Esophagus muscularis mucosa (tissue), 4 donors: ENCODE data around the gene WDR20. TPM values are rescaled to one million over a fixed set of nuclear protein-coding genes. Genes with fewer than 3 reads are reported as not detected.

ENCODE experiments used
- DNase-seq: peaks from one replicate; pipeline ENCODE4 v3.0.0-alpha.2; 2017; ENCODE audit errors: extremely low spot score
- H3K27ac ChIP-seq, 4 donors: fragments of 200-600 bp; sonication (generic); replicated peaks in 1 of 4; 1 replicate in 3 of 4; 2 replicates in 1 of 4; pipeline ENCODE4 v1.5.1; 2016 to 2019; ENCODE audit warnings: mild to moderate bottlenecking in 1 of 4
- H3K27me3 ChIP-seq, 4 donors: fragments of 200-600 bp; sonication (generic); one replicate each; pipeline versions ENCODE4 v1.5.1 to v1.6.0; 2016 to 2019
- H3K36me3 ChIP-seq, 4 donors: fragments of 200-600 bp; sonication (generic); one replicate each; pipeline ENCODE4 v1.5.1; 2016 to 2019
- H3K4me1 ChIP-seq, 4 donors: fragments of 200-600 bp; sonication (generic); one replicate each; pipeline ENCODE4 v1.5.1; 2016 to 2019
- H3K4me3 ChIP-seq, 4 donors: fragments of 200-600 bp; sonication (generic); 1 replicate in 2 of 4; 2 replicates in 2 of 4; pipeline ENCODE4 v1.5.1; 2016 to 2019; ENCODE audit warnings: mild to moderate bottlenecking in 4 of 4, moderate library complexity in 1 of 4
- H3K9me3 ChIP-seq, 4 donors: fragments of 200-600 bp; sonication (generic); 1 replicate in 3 of 4; 2 replicates in 1 of 4; pipeline ENCODE4 v1.5.1; 2016 to 2019
- EP300 ChIP-seq: sonication (generic); formaldehyde crosslinking; IDR thresholded peaks from one replicate; pipeline ENCODE4 v1.6.1; 2017; ENCODE audit warnings: antibody characterized with exemption
- POLR2A ChIP-seq: fragments of 450-650 bp; IDR thresholded peaks from one replicate; pipeline ENCODE4 v1.6.1; 2017; ENCODE audit warnings: antibody characterized with exemption, moderate library complexity, mild to moderate bottlenecking, low read depth
- POLR2AphosphoS5 ChIP-seq, 2 donors: sonication (generic); formaldehyde crosslinking; IDR thresholded peaks; one replicate each; pipeline ENCODE4 v1.6.1; 2017; ENCODE audit warnings: antibody characterized with exemption in 2 of 2
- WGBS: methylation state at CpG from one replicate; pipeline ENCODE4 v1.1.5; 2018; 5-methylcytosine and 5-hydroxymethylcytosine counted together
- intact Hi-C: fragments of 100-400 bp; cut with DNase I; formaldehyde crosslinking; loops from one replicate; pipeline ENCODE4 v1.15.1; 2023
- total RNA-seq, 4 donors: library from RNA; depleted of rRNA; stranded (reverse); fragments of >200 nt; gene quantifications; one replicate each; pipeline versions ENCODE4 v1.1.0 to v1.2.1, GENCODE V29; 2016
- TF ChIP-seq, protein P1 (sequence below), 3 experiments: fragments of 200-600 bp in 2 of 3; fragments of 450-650 bp in 1 of 3; sonication (generic) in 2 of 3; IDR thresholded peaks; one replicate each; pipeline ENCODE4 v1.5.1; 2017 to 2019; ENCODE audit warnings: antibody characterized with exemption in 3 of 3, mild to moderate bottlenecking in 2 of 3, moderate library complexity in 1 of 3

WDR20 gene
- total RNA-seq, 4 donors from 2014 or later: 16.6 to 26.6 (median 22.3) TPM

DNA sequence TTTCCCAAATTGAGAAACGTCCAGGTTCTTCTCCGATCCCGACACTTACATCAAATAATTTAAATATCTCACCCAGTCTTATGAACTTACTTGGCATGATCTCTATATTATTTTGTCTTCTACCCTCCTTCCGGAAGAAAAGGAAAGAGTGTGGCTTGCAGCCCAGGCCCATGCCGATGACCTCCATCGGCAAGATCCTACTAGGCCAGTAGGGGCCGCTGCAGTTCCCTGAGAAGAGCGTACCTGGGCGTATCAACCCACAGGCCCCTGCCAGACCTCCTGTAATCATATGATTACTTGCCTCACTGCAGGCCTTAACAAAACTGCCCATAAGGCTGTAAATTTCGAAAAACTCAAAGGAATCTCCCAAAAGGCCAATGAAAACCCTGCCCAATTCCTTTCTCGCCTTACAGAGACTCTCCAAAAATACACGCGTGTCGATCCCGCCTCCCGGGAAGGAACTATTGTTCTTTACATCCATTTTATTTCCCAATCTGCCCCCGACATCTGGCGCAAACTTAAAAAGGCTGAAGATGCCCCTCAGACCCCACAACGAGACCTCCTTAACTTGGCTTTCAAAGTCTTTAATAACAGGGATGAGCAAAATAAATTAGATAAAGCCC lies 95.7 kb downstream of the WDR20 start:
- Histone ChIP-seq H3K27me3 (no peaks in the 10 kb centered on the region), H3K9me3 (no peaks in the 10 kb centered on the region), H3K36me3 (peaks cover 4 to 32% (median 28%) of the 10 kb centered on the region in 4 donors), H3K4me1 (peaks cover 8 to 16% (median 10%) of the 10 kb centered on the region in 4 donors), H3K4me3 (peak overlapping the region; percentile 27 to 41 (median 30)), H3K27ac (peak overlapping the region in 2 of 4 donors; percentile 33 to 39)
- DNase-seq: no peak
- TF ChIP-seq, protein P1, sequence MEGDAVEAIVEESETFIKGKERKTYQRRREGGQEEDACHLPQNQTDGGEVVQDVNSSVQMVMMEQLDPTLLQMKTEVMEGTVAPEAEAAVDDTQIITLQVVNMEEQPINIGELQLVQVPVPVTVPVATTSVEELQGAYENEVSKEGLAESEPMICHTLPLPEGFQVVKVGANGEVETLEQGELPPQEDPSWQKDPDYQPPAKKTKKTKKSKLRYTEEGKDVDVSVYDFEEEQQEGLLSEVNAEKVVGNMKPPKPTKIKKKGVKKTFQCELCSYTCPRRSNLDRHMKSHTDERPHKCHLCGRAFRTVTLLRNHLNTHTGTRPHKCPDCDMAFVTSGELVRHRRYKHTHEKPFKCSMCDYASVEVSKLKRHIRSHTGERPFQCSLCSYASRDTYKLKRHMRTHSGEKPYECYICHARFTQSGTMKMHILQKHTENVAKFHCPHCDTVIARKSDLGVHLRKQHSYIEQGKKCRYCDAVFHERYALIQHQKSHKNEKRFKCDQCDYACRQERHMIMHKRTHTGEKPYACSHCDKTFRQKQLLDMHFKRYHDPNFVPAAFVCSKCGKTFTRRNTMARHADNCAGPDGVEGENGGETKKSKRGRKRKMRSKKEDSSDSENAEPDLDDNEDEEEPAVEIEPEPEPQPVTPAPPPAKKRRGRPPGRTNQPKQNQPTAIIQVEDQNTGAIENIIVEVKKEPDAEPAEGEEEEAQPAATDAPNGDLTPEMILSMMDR (IDR thresholded peaks at IDR 0.05): peak; percentile 81 to 89 (median 87)
- TF ChIP-seq POLR2A: no peak
- TF ChIP-seq POLR2AphosphoS5 (IDR thresholded peaks at IDR 0.05): peak; percentile 23 to 78
- intact Hi-C loops: loop anchor here (2.0 to 5.0 kb wide), 2 partner anchors 79 to 287 kb away; no protein-coding TSS in a partner anchor
- WGBS: 43% methylated on average over 19 of the region's 19 CpGs

DNA sequence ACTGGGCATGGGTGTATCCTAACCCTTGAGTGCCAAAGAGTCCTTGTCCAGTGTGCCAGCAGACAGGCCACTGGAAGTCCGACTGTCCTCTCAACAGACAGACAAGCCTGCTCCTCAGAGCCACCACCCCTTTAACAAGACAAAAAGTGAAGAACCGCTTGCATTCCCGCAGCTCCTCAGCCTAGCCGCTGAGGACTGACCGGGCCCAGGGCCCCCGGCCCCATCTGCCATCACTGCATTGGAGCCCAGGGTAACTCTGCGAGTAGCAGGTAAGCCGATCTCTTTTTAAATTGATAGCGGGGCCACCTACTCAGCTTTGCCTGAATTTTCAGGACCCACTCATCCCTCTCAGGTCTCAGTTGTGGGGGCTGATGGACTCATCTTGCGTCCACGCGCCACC lies 96.3 kb downstream of the WDR20 start:
- peak overlapping the region in 2 of 4 donors; percentile 33 to 39 for H3K27ac ChIP-seq
- H3K4me3 ChIP-seq: no peak overlapping the region
- H3K36me3 ChIP-seq: peaks cover 2 to 25% (median 21%) of the 10 kb centered on the region in 4 donors
- 98% methylated on average over 9 of the region's 12 CpGs for WGBS
- intact Hi-C loops: loop anchor here (5.0 kb wide), 1 partner anchor 286 kb away; no protein-coding TSS in a partner anchor
- H3K9me3 ChIP-seq: no peaks in the 10 kb centered on the region
- DNase-seq: no peak
- H3K4me1 ChIP-seq: peaks cover 8 to 16% (median 10%) of the 10 kb centered on the region in 4 donors
- TF ChIP-seq, protein P1 (IDR thresholded peaks at IDR 0.05): no peak
- TF ChIP-seq EP300: no peak
- TF ChIP-seq POLR2A: no peak
- no peak for TF ChIP-seq POLR2AphosphoS5 (IDR thresholded peaks at IDR 0.05)
- no peaks in the 10 kb centered on the region for H3K27me3 ChIP-seq

DNA sequence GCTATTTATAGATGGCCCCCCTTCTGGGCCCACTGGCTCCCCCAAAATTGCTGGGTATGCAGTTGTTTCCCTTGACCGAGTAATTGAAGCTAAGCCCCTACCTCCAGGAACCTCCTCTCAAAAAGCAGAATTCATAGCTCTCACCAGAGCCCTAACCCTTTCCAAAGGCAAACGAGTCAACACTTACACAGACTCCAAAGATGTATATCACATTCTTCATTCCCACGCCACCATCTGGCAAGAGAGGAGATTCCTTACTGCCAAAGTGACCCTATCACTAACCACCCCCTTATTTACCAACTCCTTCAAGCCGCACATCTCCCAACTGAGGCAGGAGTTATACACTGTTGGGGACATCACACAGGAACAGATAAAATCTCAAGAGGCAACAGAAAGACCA lies 98.4 kb downstream of the WDR20 start:
- 80% methylated on average over 4 of the region's 4 CpGs for WGBS
- no peak for DNase-seq
- H3K36me3 ChIP-seq: peaks cover 0 to 5% (median 4%) of the 10 kb centered on the region in 4 donors
- no peak overlapping the region for H3K4me3 ChIP-seq
- H3K4me1 ChIP-seq: peaks cover 8 to 16% (median 10%) of the 10 kb centered on the region in 4 donors
- intact Hi-C loops: loop anchor here (5.0 kb wide), 1 partner anchor 284 kb away; no protein-coding TSS in a partner anchor
- no peaks in the 10 kb centered on the region for H3K9me3 ChIP-seq
- TF ChIP-seq, protein P1 (IDR thresholded peaks at IDR 0.05): no peak
- no peak for TF ChIP-seq POLR2A
- TF ChIP-seq EP300: no peak
- no peak for TF ChIP-seq POLR2AphosphoS5 (IDR thresholded peaks at IDR 0.05)
- no peak overlapping the region for H3K27ac ChIP-seq
- H3K27me3 ChIP-seq: no peaks in the 10 kb centered on the region

DNA sequence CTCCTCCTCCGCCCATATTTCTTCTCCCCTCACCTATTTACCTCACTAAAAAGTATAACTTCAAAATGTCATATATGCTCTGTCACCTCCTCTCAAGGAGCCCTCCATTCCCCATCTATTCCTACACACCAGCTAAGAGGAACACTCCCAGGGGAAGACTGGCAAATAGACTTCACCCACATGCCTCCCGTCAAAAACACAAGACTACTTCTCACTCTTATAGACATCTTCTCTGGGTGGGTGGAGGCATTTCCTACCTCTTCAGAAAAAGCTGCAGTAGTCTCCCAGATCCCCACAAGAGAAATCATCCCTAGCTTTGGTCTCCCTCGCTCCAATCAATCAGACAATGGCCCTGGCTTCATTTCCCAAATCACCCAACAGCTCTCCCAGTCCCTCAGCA lies 99.1 kb downstream of the WDR20 start:
- Histone ChIP-seq H3K27ac (no peak overlapping the region), H3K36me3 (no peaks in the 10 kb centered on the region), H3K27me3 (no peaks in the 10 kb centered on the region), H3K4me1 (peaks cover 8 to 16% (median 10%) of the 10 kb centered on the region in 4 donors), H3K9me3 (no peaks in the 10 kb centered on the region), H3K4me3 (no peak overlapping the region)
- no peak for DNase-seq
- WGBS: 99% methylated on average over 3 of the region's 3 CpGs
- intact Hi-C loops: loop anchor here (5.0 kb wide), 1 partner anchor 284 kb away; no protein-coding TSS in a partner anchor
- no peak for TF ChIP-seq POLR2A
- no peak for TF ChIP-seq POLR2AphosphoS5 (IDR thresholded peaks at IDR 0.05)
- TF ChIP-seq, protein P1 (IDR thresholded peaks at IDR 0.05): no peak
- TF ChIP-seq EP300: no peak
